Calu3 (cell line): Measurements from ENCODE around the gene KCTD21. TPM values are rescaled to one million over a fixed set of nuclear protein-coding genes. Genes with fewer than 3 reads are reported as not detected.
"Not testable (repeated sequence)": the region's sequence is repeated elsewhere in the genome, so short reads cannot be mapped to it uniquely, and the experiment has no call there.

Experiments
- BruUV-seq: library from RNA; stranded (reverse); fragments of 400-500 nt; replicated peaks from 2 replicates; lab custom pipeline; 2021; lab: Mats Ljungman, UMichigan
- CTCF ChIA-PET: fragments of 300-600 bp; sonication (Branson Sonifier 250); formaldehyde crosslinking; loops from one replicate; lab custom pipeline; 2022; ENCODE audit warnings: antibody characterized with exemption; lab: Charles Lee
- DNase-seq: peaks from one replicate; pipeline ENCODE4 v3.0.0; 2022
- H3K27ac Mint-ChIP-seq: one replicate; pipeline ENCODE4 v1.8.0; 2022; ENCODE audit warnings: mixed read lengths; ENCODE audit not compliant: unreplicated experiment
- H3K27me3 Mint-ChIP-seq: one replicate; pipeline ENCODE4 v1.8.0; 2022; ENCODE audit warnings: mixed read lengths; ENCODE audit not compliant: unreplicated experiment
- H3K36me3 Mint-ChIP-seq: one replicate; pipeline ENCODE4 v1.8.0; 2022; ENCODE audit warnings: mild to moderate bottlenecking, moderate library complexity, mixed read lengths; ENCODE audit not compliant: insufficient read depth, unreplicated experiment
- H3K4me1 Mint-ChIP-seq: one replicate; pipeline ENCODE4 v1.8.0; 2022; ENCODE audit warnings: mild to moderate bottlenecking, low read depth, mixed read lengths; ENCODE audit not compliant: unreplicated experiment
- H3K4me3 Mint-ChIP-seq: one replicate; pipeline ENCODE4 v1.8.0; 2022; ENCODE audit warnings: mild to moderate bottlenecking, low read depth, moderate library complexity, mixed read lengths; ENCODE audit not compliant: unreplicated experiment
- H3K9me3 Mint-ChIP-seq: one replicate; pipeline ENCODE4 v1.8.0; 2022; ENCODE audit warnings: low read depth, mixed read lengths; ENCODE audit not compliant: unreplicated experiment
- CTCF ChIP-seq: fragments of 200-600 bp; IDR thresholded peaks from one replicate; pipeline ENCODE4 v1.8.0; 2022; ENCODE audit warnings: antibody characterized with exemption; ENCODE audit not compliant: unreplicated experiment
- intact Hi-C: fragments of 100-400 bp; cut with micrococcal nuclease; formaldehyde crosslinking; loops from one replicate; pipeline ENCODE4 v1.10.0; 2022; ENCODE audit not compliant: unreplicated experiment
- total RNA-seq: library from RNA; stranded (reverse); gene quantifications from 2 replicates; pipeline ENCODE4 v1.2.3, GENCODE V29; 2022

KCTD21 gene
- total RNA-seq, 1 experiment from 2014 or later = 8.5 TPM

GRCh38 chr11:78180751-78181150 lies 7.7 kb downstream of the KCTD21 start:
- intact Hi-C loops = no loop called here
- Mint-ChIP-seq H3K4me1 (peaks cover 22% of the 10 kb centered on the region), H3K36me3 (no peaks in the 10 kb centered on the region), H3K27me3 (no peaks in the 10 kb centered on the region), H3K27ac (no peak overlapping the region), H3K9me3 (no peaks in the 10 kb centered on the region), H3K4me3 (no peak overlapping the region)
- DNase-seq = no peak
- CTCF ChIA-PET = no interaction called here
- BruUV-seq = no TSS peak
- no peak for TF ChIP-seq CTCF

- H3K27me3 Mint-ChIP-seq = no peaks in the 10 kb centered on the region
- intact Hi-C loops = no loop called here
- no peaks in the 10 kb centered on the region for H3K9me3 Mint-ChIP-seq
- H3K27ac Mint-ChIP-seq = peak overlapping the region; percentile 3
- no peak for TF ChIP-seq CTCF
- CTCF ChIA-PET = no interaction called here
- H3K36me3 Mint-ChIP-seq = no peaks in the 10 kb centered on the region
- DNase-seq = peak; percentile 50
- BruUV-seq = no TSS peak
- peaks cover 20% of the 10 kb centered on the region for H3K4me1 Mint-ChIP-seq
- H3K4me3 Mint-ChIP-seq = no peak overlapping the region
Measured at GRCh38 chr11:78179459-78180071, 8.9 kb downstream of the KCTD21 start.

GRCh38 chr11:78177216-78177615 lies 11.2 kb downstream of the KCTD21 start:
- BruUV-seq = no TSS peak
- H3K36me3 Mint-ChIP-seq = no peaks in the 10 kb centered on the region

GRCh38 chr11:78176605-78177141 lies 11.8 kb downstream of the KCTD21 start:
- CTCF ChIA-PET = no interaction called here
- Mint-ChIP-seq H3K9me3 (no peaks in the 10 kb centered on the region), H3K4me1 (peaks cover 20% of the 10 kb centered on the region), H3K27ac (no peak overlapping the region), H3K36me3 (no peaks in the 10 kb centered on the region), H3K27me3 (no peaks in the 10 kb centered on the region), H3K4me3 (no peak overlapping the region)
- intact Hi-C loops = no loop called here
- BruUV-seq = no TSS peak
- no peak for TF ChIP-seq CTCF
- DNase-seq = no peak

More at GRCh38 chr11:78177216-78177615, 11.2 kb downstream of the KCTD21 start:
- CTCF ChIA-PET = no interaction called here
- no peak overlapping the region for H3K27ac Mint-ChIP-seq
- intact Hi-C loops = no loop called here
- no peak overlapping the region for H3K4me3 Mint-ChIP-seq
- TF ChIP-seq CTCF = no peak
- no peaks in the 10 kb centered on the region for H3K27me3 Mint-ChIP-seq
- no peak for DNase-seq
- no peaks in the 10 kb centered on the region for H3K9me3 Mint-ChIP-seq
- peaks cover 20% of the 10 kb centered on the region for H3K4me1 Mint-ChIP-seq

- BruUV-seq, DNase-seq, H3K27me3 Mint-ChIP-seq, H3K27ac Mint-ChIP-seq, H3K9me3 Mint-ChIP-seq, H3K4me3 Mint-ChIP-seq, H3K36me3 Mint-ChIP-seq, intact Hi-C loops: not testable (repeated sequence)
- H3K4me1 Mint-ChIP-seq = peaks cover 18% of the 10 kb centered on the region
- CTCF ChIA-PET = interaction anchor here (0.7 kb wide), 1 partner anchor 104 kb away, joined by 5 read pairs; no protein-coding TSS in a partner anchor
Measured at GRCh38 chr11:78175862-78176261, 12.6 kb downstream of the KCTD21 start.
